Hepatocyte (in vitro differentiated cells): ENCODE data around the gene SLC4A1AP. TPM values are rescaled to one million over a fixed set of nuclear protein-coding genes. Genes with fewer than 3 reads are reported as not detected.

Source experiments
- DNase-seq: peaks from one replicate; pipeline ENCODE4 v3.0.0-alpha.2; 2016; ENCODE audit warnings: low spot score
- H2AFZ ChIP-seq: fragments of 200-600 bp; sonication (generic); 2 replicates; pipeline ENCODE4 v1.6.0; 2016; ENCODE audit warnings: antibody characterized with exemption, mild to moderate bottlenecking
- H3K27ac ChIP-seq: fragments of 200-600 bp; sonication (generic); 2 replicates; pipeline ENCODE4 v1.5.1; 2016; ENCODE audit warnings: mild to moderate bottlenecking
- H3K27me3 ChIP-seq: fragments of 200-600 bp; sonication (generic); 2 replicates; pipeline ENCODE4 v1.6.1; 2016
- H3K36me3 ChIP-seq: fragments of 200-600 bp; sonication (generic); replicated peaks from 2 replicates; pipeline ENCODE4 v1.5.1; 2016; ENCODE audit warnings: low read depth; ENCODE audit not compliant: insufficient read depth
- H3K4me1 ChIP-seq: fragments of 200-600 bp; sonication (generic); 2 replicates; pipeline ENCODE4 v1.5.1; 2016; ENCODE audit warnings: mild to moderate bottlenecking, moderate library complexity; ENCODE audit not compliant: insufficient read depth
- H3K4me2 ChIP-seq: fragments of 200-600 bp; sonication (generic); 2 replicates; pipeline ENCODE4 v1.6.0; 2016
- H3K4me3 ChIP-seq: fragments of 200-600 bp; sonication (generic); 2 replicates; pipeline ENCODE4 v1.5.1; 2016; ENCODE audit warnings: mild to moderate bottlenecking
- H3K79me2 ChIP-seq: fragments of 200-600 bp; sonication (generic); 2 replicates; pipeline ENCODE4 v1.6.0; 2017; ENCODE audit warnings: mild to moderate bottlenecking
- H3K9me2 ChIP-seq: fragments of 200-600 bp; sonication (generic); replicated peaks from 2 replicates; pipeline ENCODE4 v1.6.0; 2017; ENCODE audit warnings: mild to moderate bottlenecking; ENCODE audit not compliant: insufficient read depth
- H3K9me3 ChIP-seq: fragments of 200-600 bp; sonication (generic); 2 replicates; pipeline ENCODE4 v1.5.1; 2016; ENCODE audit warnings: low read depth, mild to moderate bottlenecking
- H4K20me1 ChIP-seq: fragments of 200-600 bp; sonication (generic); 2 replicates; pipeline ENCODE4 v1.6.0; 2016; ENCODE audit warnings: mild to moderate bottlenecking; ENCODE audit not compliant: insufficient read depth, poor library complexity, severe bottlenecking
- CTCF ChIP-seq: fragments of 200-600 bp; sonication (generic); IDR thresholded peaks from 2 replicates; pipeline ENCODE4 v1.5.1; 2016; ENCODE audit warnings: antibody characterized with exemption, mild to moderate bottlenecking; ENCODE audit not compliant: poor library complexity
- EZH2 ChIP-seq: fragments of 200-600 bp; sonication (generic); IDR thresholded peaks from 2 replicates; pipeline ENCODE4 v1.6.1; 2016; ENCODE audit warnings: antibody characterized with exemption, mild to moderate bottlenecking, borderline replicate concordance
- EZH2phosphoT487 ChIP-seq: fragments of 200-600 bp; sonication (generic); IDR thresholded peaks from one replicate; pipeline ENCODE4 v1.6.1; 2018; ENCODE audit warnings: antibody characterized with exemption, mild to moderate bottlenecking, low read depth, moderate library complexity; ENCODE audit not compliant: unreplicated experiment, severe bottlenecking
- WGBS: methylation state at CpG from one replicate; pipeline ENCODE4 v1.1.6; 2016; ENCODE audit warnings: low lambda C conversion rate; ENCODE audit errors: missing lambda C conversion rate; 5-methylcytosine and 5-hydroxymethylcytosine counted together
- polyA plus RNA-seq: library from polyadenylated mRNA; unstranded; fragments of >200 nt; fragmentation: Nextera tagmentation; extraction: Ambion mirVana; gene quantifications from 2 replicates; pipeline ENCODE4 v1.2.1, GENCODE V29; 2016
- total RNA-seq: library from RNA; depleted of rRNA; stranded (reverse); fragments of >200 nt; gene quantifications from 2 replicates; pipeline ENCODE4 v1.2.3, GENCODE V29; 2014

SLC4A1AP gene
- total and polyA plus RNA-seq, 2 experiments from 2014 or later = 21.1 to 21.9 TPM

- Histone ChIP-seq H3K36me3 (peaks cover 7% of the 10 kb centered on the region), H3K79me2 (peaks cover 12% of the 10 kb centered on the region), H4K20me1 (no peaks in the 10 kb centered on the region), H3K9me2 (no peaks in the 10 kb centered on the region), H3K27ac (no peak overlapping the region), H3K4me1 (no peaks in the 10 kb centered on the region), H3K27me3 (no peaks in the 10 kb centered on the region), H3K4me3 (no peak overlapping the region), H2AFZ (no peak overlapping the region), H3K9me3 (no peaks in the 10 kb centered on the region), H3K4me2 (no peak overlapping the region)
- WGBS = 88% methylated on average over 7 of the region's 7 CpGs
- DNase-seq = no peak
- TF ChIP-seq EZH2 (no peak), EZH2phosphoT487 (no peak), CTCF (no peak)
These were observed 8.3 kb upstream of the SLC4A1AP start for GRCh38 chr2:27655155-27655951.

- no peak for DNase-seq
- no peak for TF ChIP-seq EZH2
- no peak for TF ChIP-seq EZH2phosphoT487
- TF ChIP-seq CTCF = no peak
- Histone ChIP-seq H3K79me2 (peaks cover 63% of the 10 kb centered on the region), H3K4me3 (no peak overlapping the region), H3K9me2 (no peaks in the 10 kb centered on the region), H3K4me1 (peaks cover 15% of the 10 kb centered on the region), H3K9me3 (no peaks in the 10 kb centered on the region), H3K27ac (no peak overlapping the region), H4K20me1 (no peaks in the 10 kb centered on the region), H3K36me3 (peaks cover 7% of the 10 kb centered on the region), H2AFZ (no peak overlapping the region), H3K4me2 (no peak overlapping the region), H3K27me3 (no peaks in the 10 kb centered on the region)
- 97% methylated on average over 1 of the region's 1 CpG for WGBS
These were observed 2.3 kb upstream of the SLC4A1AP start for GRCh38 chr2:27661371-27661770.

GRCh38 chr2:27664154-27664574, 475 bp downstream of the SLC4A1AP start:
- peaks cover 65% of the 10 kb centered on the region for H3K79me2 ChIP-seq
- H2AFZ ChIP-seq = peak overlapping the region; percentile 97
- DNase-seq = peak; percentile 6
- no peaks in the 10 kb centered on the region for H3K27me3 ChIP-seq
- peak overlapping the region; percentile 89 for H3K4me3 ChIP-seq
- no peaks in the 10 kb centered on the region for H4K20me1 ChIP-seq
- peaks cover 6% of the 10 kb centered on the region for H3K36me3 ChIP-seq
- no peaks in the 10 kb centered on the region for H3K9me2 ChIP-seq
- H3K4me2 ChIP-seq = peak overlapping the region; percentile 96
- peaks cover 15% of the 10 kb centered on the region for H3K4me1 ChIP-seq
- no peaks in the 10 kb centered on the region for H3K9me3 ChIP-seq
- peak overlapping the region; percentile 99 for H3K27ac ChIP-seq
- WGBS = 8% methylated on average over 28 of the region's 28 CpGs
- TF ChIP-seq CTCF (no peak), EZH2 (no peak)
